ENCODE results near the gene RTN4RL2. TPM values are rescaled to one million over a fixed set of nuclear protein-coding genes. Genes with fewer than 3 reads are reported as not detected.

The RTN4RL2 gene
- total RNA-seq, 1 experiment from 2014 or later: 15.5 TPM

DNA sequence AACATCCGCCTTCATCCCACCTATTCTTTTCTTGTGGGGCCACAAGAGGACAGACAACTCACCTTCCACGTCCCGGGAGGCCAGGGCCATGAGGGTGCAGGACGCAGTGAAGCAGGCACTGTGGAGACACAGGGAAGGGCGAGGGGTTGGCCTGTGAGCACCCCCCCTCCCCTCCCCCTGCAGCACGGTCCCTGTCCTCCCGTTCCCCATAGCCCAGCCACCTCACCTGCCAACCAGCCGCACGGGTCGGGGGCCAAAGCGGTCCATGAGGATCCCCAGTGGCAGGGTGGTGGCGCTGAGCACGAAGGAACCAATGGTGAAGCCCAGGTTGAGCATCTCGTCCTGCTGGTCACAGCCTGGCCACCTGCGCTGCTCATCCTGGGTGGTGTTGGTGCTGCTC is 40.6 kb downstream of the RTN4RL2 start:
- DNase-seq (ENCODE audit: low spot score) (no peak), ATAC-seq (no peak)
- TF ChIP-seq, protein P1, sequence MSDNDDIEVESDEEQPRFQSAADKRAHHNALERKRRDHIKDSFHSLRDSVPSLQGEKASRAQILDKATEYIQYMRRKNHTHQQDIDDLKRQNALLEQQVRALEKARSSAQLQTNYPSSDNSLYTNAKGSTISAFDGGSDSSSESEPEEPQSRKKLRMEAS (CRISPR knock-in tag; IDR thresholded peaks at IDR 0.05): no peak
- TF ChIP-seq ZBTB21 (CRISPR knock-in tag; IDR thresholded peaks at IDR 0.05; ENCODE audit: borderline replicate concordance) (no peak), SOX15 (CRISPR knock-in tag; IDR thresholded peaks at IDR 0.05) (no peak), TEAD4 (CRISPR knock-in tag; IDR thresholded peaks at IDR 0.05) (no peak), ZNF263 (CRISPR knock-in tag; IDR thresholded peaks at IDR 0.05; ENCODE audit: low read depth) (no peak), IRF2 (CRISPR knock-in tag; IDR thresholded peaks at IDR 0.05; ENCODE audit: borderline replicate concordance, low read depth) (no peak), TCF7 (CRISPR knock-in tag; IDR thresholded peaks at IDR 0.05; ENCODE audit: low read depth) (no peak), ZNF396 (CRISPR knock-in tag; IDR thresholded peaks at IDR 0.05; ENCODE audit: borderline replicate concordance) (no peak), E2F1 (CRISPR knock-in tag; IDR thresholded peaks at IDR 0.05) (no peak), MYBL2 (CRISPR knock-in tag; IDR thresholded peaks at IDR 0.05) (no peak), TP53 (CRISPR knock-in tag; IDR thresholded peaks at IDR 0.05) (no peak), ZNF423 (CRISPR knock-in tag; IDR thresholded peaks at IDR 0.05) (no peak)
- TF ChIP-seq, protein P2, sequence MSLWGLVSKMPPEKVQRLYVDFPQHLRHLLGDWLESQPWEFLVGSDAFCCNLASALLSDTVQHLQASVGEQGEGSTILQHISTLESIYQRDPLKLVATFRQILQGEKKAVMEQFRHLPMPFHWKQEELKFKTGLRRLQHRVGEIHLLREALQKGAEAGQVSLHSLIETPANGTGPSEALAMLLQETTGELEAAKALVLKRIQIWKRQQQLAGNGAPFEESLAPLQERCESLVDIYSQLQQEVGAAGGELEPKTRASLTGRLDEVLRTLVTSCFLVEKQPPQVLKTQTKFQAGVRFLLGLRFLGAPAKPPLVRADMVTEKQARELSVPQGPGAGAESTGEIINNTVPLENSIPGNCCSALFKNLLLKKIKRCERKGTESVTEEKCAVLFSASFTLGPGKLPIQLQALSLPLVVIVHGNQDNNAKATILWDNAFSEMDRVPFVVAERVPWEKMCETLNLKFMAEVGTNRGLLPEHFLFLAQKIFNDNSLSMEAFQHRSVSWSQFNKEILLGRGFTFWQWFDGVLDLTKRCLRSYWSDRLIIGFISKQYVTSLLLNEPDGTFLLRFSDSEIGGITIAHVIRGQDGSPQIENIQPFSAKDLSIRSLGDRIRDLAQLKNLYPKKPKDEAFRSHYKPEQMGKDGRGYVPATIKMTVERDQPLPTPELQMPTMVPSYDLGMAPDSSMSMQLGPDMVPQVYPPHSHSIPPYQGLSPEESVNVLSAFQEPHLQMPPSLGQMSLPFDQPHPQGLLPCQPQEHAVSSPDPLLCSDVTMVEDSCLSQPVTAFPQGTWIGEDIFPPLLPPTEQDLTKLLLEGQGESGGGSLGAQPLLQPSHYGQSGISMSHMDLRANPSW (CRISPR knock-in tag; conservative IDR thresholded peaks at IDR 0.05; ENCODE audit: low read depth): no peak
- TF ChIP-seq, protein P3, sequence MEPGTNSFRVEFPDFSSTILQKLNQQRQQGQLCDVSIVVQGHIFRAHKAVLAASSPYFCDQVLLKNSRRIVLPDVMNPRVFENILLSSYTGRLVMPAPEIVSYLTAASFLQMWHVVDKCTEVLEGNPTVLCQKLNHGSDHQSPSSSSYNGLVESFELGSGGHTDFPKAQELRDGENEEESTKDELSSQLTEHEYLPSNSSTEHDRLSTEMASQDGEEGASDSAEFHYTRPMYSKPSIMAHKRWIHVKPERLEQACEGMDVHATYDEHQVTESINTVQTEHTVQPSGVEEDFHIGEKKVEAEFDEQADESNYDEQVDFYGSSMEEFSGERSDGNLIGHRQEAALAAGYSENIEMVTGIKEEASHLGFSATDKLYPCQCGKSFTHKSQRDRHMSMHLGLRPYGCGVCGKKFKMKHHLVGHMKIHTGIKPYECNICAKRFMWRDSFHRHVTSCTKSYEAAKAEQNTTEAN (CRISPR knock-in tag; IDR thresholded peaks at IDR 0.05): no peak
- TF ChIP-seq, protein P4, sequence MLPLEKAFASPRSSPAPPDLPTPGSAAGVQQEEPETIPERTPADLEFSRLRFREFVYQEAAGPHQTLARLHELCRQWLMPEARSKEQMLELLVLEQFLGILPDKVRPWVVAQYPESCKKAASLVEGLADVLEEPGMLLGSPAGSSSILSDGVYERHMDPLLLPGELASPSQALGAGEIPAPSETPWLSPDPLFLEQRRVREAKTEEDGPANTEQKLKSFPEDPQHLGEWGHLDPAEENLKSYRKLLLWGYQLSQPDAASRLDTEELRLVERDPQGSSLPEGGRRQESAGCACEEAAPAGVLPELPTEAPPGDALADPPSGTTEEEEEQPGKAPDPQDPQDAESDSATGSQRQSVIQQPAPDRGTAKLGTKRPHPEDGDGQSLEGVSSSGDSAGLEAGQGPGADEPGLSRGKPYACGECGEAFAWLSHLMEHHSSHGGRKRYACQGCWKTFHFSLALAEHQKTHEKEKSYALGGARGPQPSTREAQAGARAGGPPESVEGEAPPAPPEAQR (CRISPR knock-in tag; IDR thresholded peaks at IDR 0.05): no peak
- TF ChIP-seq, protein P5, sequence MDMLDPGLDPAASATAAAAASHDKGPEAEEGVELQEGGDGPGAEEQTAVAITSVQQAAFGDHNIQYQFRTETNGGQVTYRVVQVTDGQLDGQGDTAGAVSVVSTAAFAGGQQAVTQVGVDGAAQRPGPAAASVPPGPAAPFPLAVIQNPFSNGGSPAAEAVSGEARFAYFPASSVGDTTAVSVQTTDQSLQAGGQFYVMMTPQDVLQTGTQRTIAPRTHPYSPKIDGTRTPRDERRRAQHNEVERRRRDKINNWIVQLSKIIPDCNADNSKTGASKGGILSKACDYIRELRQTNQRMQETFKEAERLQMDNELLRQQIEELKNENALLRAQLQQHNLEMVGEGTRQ (CRISPR knock-in tag; IDR thresholded peaks at IDR 0.05): no peak
- Mint-ChIP-seq H3K36me3 (peaks cover 11% of the 10 kb centered on the region), H3K4me3 (no peak overlapping the region), H3K9me3 (no peaks in the 10 kb centered on the region), H3K27me3 (ENCODE audit: low read depth) (no peaks in the 10 kb centered on the region; the same call in 1 of the 2 replicates), H3K4me1 (peaks cover 43% of the 10 kb centered on the region), H3K27ac (no peak overlapping the region)
- ChIA-PET POLR2A (interaction anchor here (1.6 kb wide), 2 partner anchors 14 to 146 kb away, joined by 6 to 13 read pairs; partner anchors contain the start of gene SLC43A1), CTCF (interaction anchor here (1.4 to 4.8 kb wide), 6 partner anchors 9 to 155 kb away, joined by 5 to 28 read pairs (median 10); partner anchors contain the start of genes SLC43A1 and UBE2L6)

- ATAC-seq (no peak), DNase-seq (ENCODE audit: low spot score) (no peak)
- Mint-ChIP-seq H3K36me3 (peaks cover 7% of the 10 kb centered on the region), H3K4me3 (no peak overlapping the region), H3K27ac (0 out of 2 replicates have a peak overlapping the region, but pooled peaks have one; percentile 15), H3K27me3 (ENCODE audit: low read depth) (no peaks in the 10 kb centered on the region; the same call in 1 of the 2 replicates), H3K4me1 (peaks cover 40% of the 10 kb centered on the region), H3K9me3 (no peaks in the 10 kb centered on the region)
- ChIA-PET POLR2A (interaction anchor here (1.3 kb wide), 2 partner anchors 13 to 138 kb away, joined by 4 read pairs; partner anchors contain the start of gene SLC43A1), CTCF (interaction anchor here (0.7 to 4.8 kb wide), 10 partner anchors 9 to 284 kb away, joined by 3 to 66 read pairs (median 4); partner anchors contain the start of genes RTN4RL2 and SLC43A1)
- TF ChIP-seq ZBTB21 (CRISPR knock-in tag; IDR thresholded peaks at IDR 0.05; ENCODE audit: borderline replicate concordance): no peak
- TF ChIP-seq EMX1 (CRISPR knock-in tag; IDR thresholded peaks at IDR 0.05): no peak
- no peak for TF ChIP-seq IRF1 (CRISPR knock-in tag; IDR thresholded peaks at IDR 0.05)
- TF ChIP-seq, protein P3 (CRISPR knock-in tag; IDR thresholded peaks at IDR 0.05): no peak
- TF ChIP-seq TCF7 (CRISPR knock-in tag; IDR thresholded peaks at IDR 0.05; ENCODE audit: low read depth): no peak
- TF ChIP-seq OVOL2 (CRISPR knock-in tag; IDR thresholded peaks at IDR 0.05; ENCODE audit: borderline replicate concordance): no peak
- TF ChIP-seq, protein P5 (CRISPR knock-in tag; IDR thresholded peaks at IDR 0.05): no peak
- TF ChIP-seq, protein P6, sequence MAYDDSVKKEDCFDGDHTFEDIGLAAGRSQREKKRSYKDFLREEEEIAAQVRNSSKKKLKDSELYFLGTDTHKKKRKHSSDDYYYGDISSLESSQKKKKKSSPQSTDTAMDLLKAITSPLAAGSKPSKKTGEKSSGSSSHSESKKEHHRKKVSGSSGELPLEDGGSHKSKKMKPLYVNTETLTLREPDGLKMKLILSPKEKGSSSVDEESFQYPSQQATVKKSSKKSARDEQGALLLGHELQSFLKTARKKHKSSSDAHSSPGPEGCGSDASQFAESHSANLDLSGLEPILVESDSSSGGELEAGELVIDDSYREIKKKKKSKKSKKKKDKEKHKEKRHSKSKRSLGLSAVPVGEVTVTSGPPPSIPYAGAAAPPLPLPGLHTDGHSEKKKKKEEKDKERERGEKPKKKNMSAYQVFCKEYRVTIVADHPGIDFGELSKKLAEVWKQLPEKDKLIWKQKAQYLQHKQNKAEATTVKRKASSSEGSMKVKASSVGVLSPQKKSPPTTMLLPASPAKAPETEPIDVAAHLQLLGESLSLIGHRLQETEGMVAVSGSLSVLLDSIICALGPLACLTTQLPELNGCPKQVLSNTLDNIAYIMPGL (CRISPR knock-in tag; IDR thresholded peaks at IDR 0.05): no peak
- TF ChIP-seq TEAD4 (CRISPR knock-in tag; IDR thresholded peaks at IDR 0.05): no peak
- no peak for TF ChIP-seq GRHL2 (CRISPR knock-in tag; IDR thresholded peaks at IDR 0.05; ENCODE audit: insufficient replicate concordance, severe bottlenecking)
Measured at GRCh38 chr11:57501953-57502352, 41.6 kb downstream of the RTN4RL2 start.

Data from WTC11 (cell line).